GM18502 (cell line): ENCODE results near the gene HDAC4.

ENCODE experiments used
- ATAC-seq: cut with Tn5 transposase; IDR thresholded peaks from one replicate; pipeline ENCODE4 v1.9.1; 2021; ENCODE audit warnings: mild to moderate bottlenecking; ENCODE audit not compliant: unreplicated experiment, poor library complexity

Gene HDAC4

DNA sequence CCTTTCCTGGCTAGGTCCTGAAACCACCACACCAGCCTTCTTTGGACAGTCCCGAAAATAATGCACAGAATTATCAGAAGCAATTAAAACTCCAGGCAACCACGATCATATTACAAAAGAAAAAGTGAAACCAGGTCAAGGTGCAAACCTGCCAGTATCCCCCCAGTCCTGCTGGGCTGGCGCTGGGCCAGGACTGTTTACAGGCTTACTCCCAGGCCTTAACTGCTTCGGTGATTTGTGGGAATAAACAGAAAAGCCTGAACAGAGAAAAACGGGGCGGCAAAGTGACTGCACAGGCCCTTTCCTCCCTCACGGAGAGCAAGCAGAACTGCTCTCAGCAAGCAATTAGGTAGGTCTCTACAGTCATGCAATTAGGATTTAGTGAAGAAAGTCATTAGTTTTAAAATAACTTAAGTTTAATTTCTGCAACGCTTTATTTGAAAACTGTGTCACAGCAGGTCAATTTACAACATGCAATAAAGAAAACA is 1.3 kb downstream of the HDAC4 start:
- ATAC-seq: no peak

DNA sequence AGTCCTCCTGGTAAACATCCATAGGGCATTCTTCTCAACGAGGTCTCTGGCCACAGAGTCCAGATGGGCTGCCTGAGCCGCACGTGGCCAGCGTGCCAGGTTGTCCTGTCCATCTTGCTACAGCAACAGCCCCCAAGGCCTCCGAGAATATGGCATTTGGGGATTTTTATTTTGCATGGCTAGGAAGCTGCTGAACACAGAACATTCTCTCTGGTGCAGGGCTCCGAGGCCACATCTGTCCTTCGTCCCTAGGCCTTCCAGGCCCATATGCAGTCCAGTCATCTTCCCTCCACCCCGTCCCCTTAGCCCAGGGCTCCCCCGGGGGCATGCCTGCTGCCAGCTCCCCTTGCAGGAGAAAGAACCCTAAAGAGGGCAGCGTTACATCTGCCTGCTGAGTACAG is 2.3 kb downstream of the HDAC4 start:
- no peak for ATAC-seq

DNA sequence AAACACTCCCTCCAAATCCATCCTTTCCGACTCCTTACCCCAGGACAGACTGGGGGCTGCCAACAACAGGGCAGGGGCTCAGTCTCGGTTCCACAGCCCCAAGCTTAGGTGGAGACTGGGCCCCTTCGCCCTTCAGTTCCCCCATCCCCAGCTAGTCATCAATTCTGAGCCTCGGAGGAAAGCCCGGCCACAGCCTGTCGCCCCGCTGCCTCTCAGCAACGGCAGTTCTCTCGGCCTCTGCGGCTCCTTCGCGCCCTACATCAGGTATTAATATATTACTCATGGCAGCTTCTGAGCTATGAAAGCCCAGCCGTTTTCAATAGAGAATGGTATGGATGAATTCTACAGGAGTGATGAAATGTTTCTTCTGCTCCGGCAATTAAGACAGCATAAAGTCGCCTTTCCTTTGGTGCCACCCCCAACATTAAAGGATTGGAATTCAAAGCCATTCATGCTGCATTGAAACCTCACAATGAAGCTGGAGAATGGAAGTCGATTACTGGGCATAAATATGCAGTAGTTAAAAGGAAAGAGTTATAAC is 2.8 kb downstream of the HDAC4 start:
- no peak for ATAC-seq

DNA sequence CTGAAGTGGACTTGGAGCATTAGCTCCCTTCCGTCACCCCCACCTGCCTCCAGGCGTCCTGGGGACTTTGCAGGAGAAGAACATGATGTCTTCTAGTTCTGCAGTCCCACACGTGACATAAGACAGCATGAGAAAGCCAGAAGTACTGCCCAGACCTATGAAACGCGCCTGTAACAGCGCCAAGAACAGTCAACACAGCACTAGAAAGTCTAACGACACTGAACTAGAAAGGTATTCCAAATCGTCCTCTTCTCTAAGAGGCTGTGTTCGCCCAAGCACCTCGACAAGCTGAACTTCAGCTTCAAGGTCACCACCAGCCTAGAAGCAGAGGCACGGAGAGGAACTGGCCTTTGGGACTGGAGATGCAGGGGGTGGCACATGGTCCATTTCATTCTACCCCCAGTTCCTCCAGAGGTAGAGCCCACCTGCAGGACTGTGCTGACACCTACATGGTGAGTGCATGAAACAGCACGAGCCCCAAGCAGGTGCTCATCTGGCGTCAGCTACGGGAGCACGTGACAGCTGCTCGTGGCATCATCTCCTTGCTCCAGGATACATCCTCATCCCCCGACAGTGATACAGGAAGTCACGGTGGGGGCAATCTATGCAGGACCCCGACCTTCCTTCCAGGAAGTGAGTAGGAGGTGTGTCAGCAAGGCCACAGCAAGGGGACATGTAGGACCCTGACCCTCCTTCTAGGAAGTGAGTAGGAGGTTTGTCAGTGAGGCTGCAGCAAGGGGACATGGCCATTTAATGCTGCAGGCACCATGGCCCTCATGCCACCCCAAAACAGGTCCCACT is 3.7 kb downstream of the HDAC4 start:
- no peak for ATAC-seq

DNA sequence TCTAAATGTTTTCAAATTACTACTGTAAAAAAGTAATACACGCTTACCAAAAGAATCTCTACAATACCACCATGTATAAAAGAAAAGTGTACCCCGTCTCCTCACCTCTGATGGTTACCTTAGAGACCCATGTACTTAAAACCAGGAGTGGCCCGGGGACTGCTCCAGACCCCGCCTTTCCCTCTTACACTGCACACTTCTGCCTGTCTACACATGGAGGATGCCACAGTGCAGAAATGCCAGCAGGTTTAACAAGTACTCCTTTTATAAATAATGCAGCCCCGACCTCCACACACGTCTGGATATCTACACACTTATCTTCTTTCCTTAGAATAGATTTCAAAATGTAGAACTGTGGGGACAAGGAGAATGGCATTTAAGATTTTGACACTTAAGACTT is 5.3 kb downstream of the HDAC4 start:
- no peak for ATAC-seq

DNA sequence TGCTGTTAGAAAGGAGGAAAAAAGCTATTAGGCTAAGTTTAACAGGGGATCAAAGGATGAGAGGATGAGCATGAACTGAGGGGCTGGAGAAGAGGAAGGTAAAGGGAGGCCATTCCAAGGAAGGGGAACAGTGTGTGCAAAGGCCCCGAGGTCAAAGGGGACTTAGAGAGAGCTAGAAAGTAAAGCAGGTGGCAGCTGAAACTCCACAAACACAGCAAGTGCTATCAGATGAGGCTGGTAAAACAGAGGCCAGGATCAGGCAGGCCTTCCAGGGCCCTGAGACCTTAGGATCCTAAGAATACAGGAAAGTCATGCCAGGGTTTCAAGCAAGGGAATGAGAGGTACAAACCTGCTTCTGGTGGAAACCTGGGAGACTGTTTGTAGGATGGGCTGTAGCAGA is 5.8 kb downstream of the HDAC4 start:
- no peak for ATAC-seq

DNA sequence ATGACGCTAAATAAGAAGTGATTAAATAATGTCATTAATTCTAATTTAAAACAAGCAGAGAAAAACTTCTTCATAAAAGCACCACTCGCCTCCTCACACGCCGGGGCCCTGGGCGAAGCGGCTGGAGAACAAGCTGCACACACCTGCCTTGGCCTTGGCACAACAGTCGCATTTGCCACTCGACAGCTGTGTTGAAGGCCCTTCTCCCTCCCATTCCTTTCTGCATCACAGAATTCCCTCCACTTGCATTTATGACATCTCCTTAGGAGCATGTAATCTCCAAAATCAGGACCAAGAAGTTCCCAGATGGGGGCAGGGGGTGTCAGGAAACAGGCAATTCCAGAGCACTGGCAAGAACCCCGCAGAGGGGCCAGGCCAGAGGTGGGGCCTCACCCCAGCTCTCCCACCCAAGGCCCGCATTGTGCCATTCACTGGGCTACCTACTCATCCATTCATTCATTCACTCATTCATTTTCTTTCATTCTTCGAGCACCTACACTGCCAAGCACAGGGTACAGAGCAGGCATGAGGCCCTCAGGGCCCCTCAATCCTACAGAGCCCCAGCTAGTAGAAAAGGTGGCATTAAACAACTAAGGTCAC is 6.4 kb downstream of the HDAC4 start:
- ATAC-seq: no peak

DNA sequence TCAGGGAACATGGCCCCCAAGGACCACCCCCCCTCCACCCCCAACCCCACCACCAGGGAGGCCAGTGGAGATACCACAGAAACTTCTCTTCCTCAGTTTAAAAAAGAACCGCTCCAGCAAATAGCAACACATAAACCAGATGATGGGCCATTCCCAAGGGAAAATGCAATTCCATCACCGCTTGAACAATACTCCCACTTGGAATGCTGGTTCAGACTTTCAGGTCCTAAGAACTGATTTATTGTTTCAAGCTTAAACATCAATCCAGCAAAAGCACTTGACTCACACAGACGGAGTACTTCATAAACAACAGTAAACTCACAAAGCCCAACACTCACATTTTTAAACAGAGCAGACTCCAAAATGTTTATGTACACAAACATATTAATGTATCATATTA is 6.9 kb downstream of the HDAC4 start:
- ATAC-seq: no peak

DNA sequence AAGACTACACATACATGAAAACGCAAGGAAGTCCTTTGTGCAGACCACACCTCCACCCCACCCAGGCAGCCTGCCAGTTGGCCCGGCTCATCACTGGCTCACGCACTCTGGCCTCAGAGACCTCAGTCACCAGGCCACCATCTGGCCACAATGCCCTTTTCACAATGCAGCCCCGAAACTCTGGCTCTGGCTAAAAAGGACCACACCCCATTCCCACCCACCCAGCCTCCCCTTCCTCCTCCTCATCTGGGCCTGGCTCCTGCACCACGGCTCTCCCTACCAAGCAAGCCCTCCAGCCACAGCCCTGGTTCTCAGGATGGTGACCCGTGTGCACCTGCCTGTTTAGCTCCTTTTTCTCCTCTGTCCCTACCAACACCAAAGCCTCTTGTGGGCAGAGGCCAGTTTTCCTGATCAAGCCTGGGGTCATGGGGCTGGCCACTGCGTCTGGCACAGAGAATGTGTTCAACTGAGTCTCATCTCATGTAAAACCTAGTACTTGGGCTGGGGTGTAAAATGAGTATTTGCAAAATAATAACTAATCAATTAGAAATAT is 7.4 kb downstream of the HDAC4 start:
- ATAC-seq: no peak

DNA sequence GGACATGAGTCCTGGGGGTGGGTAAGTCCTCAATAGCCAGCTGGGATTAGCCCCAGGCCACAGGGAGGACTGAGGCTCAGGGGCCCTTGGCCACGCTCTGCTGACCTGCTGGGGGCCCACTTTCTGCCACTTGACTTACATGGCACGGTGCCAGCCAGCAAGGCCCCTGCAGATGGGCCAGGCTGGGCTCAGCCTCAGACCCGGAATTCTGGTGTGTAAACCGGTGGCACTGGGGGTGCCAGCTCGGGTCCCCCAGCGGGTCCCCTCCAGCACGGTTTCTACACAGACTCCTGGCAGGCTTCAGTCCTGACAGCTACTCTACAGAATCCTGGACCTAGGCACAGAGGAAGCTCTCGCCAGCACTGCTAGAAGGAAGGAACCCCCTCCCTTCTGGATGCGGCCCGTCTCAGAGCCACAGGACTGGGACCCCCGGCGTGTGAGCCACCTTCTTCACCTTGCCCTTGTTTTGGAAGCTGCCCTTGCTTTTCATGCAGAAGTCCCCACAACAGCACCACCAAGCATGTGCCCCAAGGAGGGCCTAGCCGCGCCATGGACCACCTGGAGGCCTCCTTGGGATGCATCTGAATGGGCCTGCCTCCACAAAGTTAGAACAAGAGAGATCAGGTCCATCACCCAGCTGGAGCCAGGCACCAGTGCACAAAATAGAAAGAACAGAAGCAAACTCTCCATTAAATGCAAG is 8.0 kb downstream of the HDAC4 start:
- ATAC-seq: no peak

DNA sequence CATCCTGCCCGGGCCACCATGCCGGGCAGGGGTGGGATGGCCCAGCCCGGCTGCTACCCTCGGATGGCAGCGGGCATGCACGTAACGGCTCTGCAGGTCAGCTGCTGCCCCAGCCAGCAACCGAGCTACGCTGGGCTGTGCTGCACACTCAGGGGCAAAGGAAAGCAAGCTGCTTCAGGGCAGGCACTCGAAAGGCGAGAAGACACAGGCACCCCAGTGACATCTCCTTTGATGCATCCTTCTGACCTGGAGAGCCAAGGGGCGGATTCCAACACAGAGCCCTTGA is 8.8 kb downstream of the HDAC4 start:
- ATAC-seq: no peak

DNA sequence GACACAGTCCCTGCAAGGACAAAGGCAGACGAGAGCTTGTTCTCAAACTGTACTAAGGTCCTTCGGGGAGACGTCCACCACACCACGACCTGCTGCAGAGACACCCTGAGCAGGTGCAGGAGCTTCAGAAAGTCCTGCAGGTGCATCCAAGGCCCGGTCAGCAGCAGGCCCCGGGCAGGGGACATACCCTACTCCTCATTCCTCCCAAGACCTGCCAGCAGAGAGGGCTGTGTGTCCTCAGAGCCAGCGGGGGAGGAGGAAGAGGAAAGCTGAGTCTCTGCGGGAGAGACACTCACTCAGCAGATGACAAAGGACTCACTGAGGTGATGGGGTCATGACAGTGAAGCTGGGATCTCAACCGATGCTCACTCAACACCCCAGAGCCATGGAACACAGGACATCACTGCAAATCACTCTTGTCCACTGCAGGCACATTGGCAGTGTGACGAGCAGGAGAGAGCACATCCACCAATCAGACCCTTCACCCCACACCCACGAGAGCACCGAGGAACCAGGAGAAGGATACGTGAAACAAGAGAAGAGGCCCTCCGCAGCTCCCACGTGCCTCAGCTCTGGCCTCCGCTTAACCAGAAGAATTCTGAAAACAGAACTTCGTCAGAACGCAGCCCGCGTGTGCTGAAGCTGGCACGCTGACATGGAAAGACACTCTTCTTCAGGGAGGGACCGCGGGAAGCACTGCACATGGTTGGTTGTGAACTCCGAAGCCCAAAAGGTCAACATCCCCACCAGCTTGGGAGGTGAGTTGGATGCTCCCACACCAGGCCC is 9.3 kb downstream of the HDAC4 start:
- no peak for ATAC-seq

DNA sequence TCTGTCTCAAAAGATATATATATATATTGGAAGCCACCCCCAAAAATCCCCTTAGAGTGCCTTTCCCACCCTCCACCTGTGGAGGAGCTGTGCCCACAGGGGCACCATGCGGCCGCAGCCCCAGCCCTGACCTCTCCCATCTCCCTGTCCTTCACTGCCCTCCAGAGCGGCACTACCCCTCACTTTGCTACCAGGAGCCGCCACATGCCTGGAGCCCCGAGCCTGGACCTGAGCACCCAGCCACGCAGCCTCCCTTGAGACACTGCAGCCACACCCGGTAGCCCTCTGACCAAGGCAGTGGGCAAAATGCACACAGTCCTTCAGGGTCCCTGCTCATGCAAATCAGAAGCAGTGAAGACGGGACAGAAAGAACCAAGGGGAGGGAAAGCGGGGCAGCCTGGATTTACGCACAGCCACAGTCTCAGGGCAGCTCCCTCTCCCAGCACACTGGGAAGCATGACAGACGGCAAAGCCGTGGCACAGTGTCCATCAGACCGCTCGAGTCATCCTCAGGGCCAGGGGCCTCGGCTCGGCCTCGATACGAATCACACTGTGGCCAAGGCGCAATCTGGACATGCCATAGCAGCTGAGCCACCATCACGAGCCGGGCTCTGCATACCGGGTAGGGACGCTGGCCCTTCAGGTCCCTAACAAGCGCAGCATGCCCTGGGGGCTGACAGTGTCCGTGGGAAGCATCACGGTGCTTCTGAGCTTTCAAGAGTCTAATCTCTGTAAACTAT is 10.1 kb downstream of the HDAC4 start:
- ATAC-seq: no peak

DNA sequence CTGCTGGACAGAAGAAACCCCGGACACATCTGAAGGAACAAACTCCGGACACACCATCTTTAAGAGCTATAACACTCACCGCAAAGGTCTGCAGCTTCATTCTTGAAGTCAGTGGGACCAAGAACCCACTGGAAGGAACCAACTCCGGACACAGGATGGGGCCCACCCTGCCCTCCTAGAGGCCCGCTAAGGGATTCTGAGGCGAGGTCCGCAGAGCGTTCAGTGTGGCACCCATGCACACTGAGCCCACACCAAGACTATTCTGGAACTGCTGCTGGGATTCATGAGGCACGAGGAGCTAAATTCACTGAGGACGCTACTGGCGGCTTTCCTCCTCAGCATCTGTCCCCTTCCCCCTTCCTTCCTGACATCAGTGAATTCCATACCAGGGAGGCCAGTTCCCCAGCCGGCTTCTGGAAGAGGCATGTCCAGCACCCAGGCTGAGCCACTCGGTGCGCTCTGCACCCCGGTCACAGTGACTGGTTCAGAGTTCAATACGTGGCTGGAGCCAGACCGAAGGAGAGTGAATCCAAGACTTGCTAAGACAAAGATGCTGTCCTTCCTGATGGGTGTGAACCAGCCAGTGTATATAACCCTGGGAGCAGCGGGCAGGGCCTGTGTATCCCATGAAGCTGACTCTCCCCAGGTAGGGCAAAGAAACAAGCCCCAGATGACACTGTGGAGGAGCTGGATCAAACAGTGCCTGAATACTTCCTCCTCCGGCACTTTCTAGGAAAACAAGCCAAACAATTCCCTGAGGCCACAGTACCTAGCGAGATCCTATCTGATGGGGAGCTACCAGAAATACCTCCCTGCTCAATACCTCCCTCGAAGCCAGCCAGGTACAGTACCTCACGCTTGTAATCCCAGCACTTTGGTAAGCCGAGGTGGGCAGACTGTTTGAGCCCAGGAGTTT is 11.1 kb downstream of the HDAC4 start:
- ATAC-seq: no peak

DNA sequence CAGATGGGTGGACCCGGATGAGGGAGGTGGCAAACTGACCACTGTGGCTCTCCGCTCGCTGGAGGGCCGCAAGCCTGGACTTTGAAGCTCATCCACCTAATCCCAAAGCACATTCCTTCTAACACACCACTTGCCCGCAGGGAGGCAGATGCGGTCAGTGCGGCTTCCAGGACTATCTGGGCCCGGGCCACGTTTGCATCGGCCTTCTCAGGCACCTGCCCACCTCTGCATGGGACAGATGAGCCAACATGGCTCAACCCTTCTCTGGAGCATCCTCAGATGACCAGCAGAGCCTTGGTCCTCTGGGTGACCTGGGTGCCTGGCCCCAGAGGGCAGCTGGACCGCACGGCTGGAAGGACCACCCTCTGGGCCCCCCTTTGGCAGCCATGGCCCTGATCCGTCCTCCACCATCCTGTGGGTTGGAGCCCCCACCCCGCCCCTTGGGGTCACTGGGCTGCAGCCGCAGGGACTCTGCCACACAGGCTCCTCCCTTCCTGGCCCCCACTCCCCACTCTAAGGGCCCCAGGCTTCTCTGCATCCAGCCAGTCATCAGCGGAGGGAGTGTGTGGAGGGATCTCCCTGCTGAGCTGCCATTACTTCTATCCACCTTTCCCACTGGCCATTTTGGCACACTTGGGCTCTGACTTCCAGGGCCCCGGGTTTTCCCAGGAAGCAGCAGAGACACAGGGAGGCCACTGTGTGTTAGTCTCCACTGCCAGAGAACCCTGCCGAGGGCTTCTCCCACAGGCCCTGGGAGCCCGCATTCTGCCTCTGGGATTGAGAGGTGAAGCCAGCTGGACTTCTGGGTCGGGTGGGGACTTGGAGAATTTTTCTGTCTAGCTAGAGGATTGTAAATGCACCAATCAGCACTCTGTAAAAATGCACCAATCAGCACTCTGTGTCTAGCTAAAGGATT is 12.3 kb downstream of the HDAC4 start:
- no peak for ATAC-seq

DNA sequence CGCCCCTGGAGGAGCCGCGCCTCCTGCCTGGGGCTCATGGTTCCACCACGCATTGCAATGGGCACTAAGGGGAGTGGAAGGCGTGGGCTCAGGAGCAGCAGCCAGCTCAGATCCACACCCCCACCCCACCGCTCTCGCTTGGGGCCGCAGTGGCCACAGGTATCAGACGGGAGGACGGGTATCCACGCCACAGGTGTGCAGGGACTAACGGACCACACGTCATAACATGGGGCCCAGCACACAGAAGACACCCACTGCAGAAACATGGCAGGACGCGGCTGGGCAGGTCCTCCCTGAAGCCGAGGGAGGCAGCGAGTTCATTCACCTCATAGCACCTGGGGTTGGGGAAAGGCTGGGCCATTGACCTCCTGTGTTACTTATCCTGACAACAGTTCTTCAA is 13.0 kb downstream of the HDAC4 start:
- ATAC-seq: no peak

DNA sequence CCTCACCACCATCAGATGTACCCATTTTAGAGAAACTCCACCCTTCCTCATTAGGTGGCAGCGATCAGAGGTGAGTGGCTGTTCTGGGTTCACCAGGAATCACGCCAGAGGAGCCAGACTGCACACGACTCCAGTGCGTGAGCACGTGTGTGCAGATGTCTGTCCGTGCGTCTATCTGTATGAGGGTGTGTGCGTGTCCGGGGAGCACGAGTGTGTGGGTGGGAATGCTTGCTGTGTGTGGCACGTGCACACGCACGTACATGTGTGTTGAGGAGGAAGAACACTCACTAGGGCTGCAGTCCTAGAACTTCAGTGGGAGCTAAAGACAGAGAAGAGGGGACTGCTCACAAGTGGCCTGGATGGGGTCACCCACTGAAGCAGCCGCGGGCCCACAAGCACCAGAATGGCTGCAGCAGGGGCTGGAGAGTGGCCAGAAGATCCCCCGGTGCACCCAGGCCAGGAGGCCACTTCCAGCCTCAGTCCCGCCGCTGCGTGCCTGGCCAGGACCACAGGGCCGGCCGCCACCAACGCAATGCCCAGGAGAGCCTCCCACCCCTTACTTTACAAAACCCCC is 13.9 kb downstream of the HDAC4 start:
- no peak for ATAC-seq
